Spleen (tissue), 7 donors: ENCODE data around the gene ZNF438.

Source experiments
- POLR2A ChIP-seq, 3 donors: fragments of 450-650 bp; IDR thresholded peaks; one replicate each; pipeline ENCODE4 v1.5.1; 2017; ENCODE audit warnings: antibody characterized with exemption in 3 of 3, mild to moderate bottlenecking in 1 of 3
- TF ChIP-seq, protein P1 (sequence below), 11 experiments: fragments of 200-600 bp in 7 of 11; fragments of 450-650 bp in 4 of 11; sonication (generic) in 4 of 11; IDR thresholded peaks in 8 of 11; conservative IDR thresholded peaks in 3 of 11; 1 replicate in 7 of 11; 2 replicates in 4 of 11; pipeline versions ENCODE4 v1.4.0 to v1.8.0; 2016 to 2021; ENCODE audit warnings: antibody characterized with exemption in 11 of 11, inconsistent platforms in 4 of 11, mild to moderate bottlenecking in 1 of 11
- donor health status: DM: no; HTN: no; CAD: no; lungs with moderate emphysema.
- donor health status: DM: no; HTN: no; CAD: no.
- donor health status: DM: no; HTN: no; CAD: no.

DNA sequence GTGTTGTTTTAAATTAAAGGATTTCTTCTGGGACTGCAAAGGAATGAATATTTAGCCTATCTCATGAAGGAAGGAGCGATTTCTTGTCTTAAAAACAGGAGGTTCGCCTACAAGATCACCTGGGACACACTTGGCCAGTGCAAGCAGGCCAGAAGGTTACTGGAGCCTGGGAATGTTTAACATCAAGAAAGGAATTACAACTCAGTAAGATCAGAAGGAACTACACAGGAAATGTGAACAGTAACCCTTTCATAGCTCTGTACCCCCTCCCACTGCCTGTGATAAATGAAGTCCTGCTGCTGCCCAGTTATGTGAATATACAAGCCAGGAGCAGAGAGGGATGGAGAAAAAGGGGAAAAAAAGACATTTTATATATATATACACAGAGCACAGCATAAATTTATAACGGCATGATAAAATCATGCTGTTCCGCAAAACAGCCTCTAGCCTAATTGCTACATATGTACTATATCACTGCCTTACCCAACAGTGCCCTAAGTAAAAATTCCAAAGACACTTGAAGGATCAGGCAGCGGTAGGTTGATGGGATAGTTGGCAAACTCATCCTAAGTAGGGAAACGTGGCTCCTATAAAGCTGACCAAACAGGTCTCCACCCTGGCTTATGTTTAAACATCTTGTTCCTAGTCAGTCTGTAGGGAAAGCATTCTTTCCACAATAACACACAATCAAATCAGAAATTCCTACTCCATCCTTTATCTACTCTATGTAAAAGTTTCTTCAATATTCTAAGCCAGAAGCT lies 63.8 kb downstream of the ZNF438 start:
- TF ChIP-seq, protein P1, sequence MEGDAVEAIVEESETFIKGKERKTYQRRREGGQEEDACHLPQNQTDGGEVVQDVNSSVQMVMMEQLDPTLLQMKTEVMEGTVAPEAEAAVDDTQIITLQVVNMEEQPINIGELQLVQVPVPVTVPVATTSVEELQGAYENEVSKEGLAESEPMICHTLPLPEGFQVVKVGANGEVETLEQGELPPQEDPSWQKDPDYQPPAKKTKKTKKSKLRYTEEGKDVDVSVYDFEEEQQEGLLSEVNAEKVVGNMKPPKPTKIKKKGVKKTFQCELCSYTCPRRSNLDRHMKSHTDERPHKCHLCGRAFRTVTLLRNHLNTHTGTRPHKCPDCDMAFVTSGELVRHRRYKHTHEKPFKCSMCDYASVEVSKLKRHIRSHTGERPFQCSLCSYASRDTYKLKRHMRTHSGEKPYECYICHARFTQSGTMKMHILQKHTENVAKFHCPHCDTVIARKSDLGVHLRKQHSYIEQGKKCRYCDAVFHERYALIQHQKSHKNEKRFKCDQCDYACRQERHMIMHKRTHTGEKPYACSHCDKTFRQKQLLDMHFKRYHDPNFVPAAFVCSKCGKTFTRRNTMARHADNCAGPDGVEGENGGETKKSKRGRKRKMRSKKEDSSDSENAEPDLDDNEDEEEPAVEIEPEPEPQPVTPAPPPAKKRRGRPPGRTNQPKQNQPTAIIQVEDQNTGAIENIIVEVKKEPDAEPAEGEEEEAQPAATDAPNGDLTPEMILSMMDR (IDR thresholded peaks at IDR 0.05 in 8 of 11, conservative IDR thresholded peaks at IDR 0.05 in 3 of 11): no peak
- TF ChIP-seq POLR2A (IDR thresholded peaks at IDR 0.05): no peak
